Tibial artery (tissue), 4 donors: ENCODE results near the gene CYP3A7.
"Not testable (repeated sequence)": the region's sequence is repeated elsewhere in the genome, so short reads cannot be mapped to it uniquely, and the experiment has no call there.

Experiments used
- DNase-seq, 2 donors: peaks; one replicate each; pipeline ENCODE4 v3.0.0-alpha.2; 2019
- H3K27ac ChIP-seq, 2 donors: fragments of 200-600 bp; sonication (generic) in 1 of 2; 1 replicate in 1 of 2; 2 replicates in 1 of 2; pipeline ENCODE4 v1.5.1; 2018 to 2019; ENCODE audit warnings: mild to moderate bottlenecking in 1 of 2
- H3K27me3 ChIP-seq, 2 donors: fragments of 200-600 bp; sonication (generic) in 1 of 2; one replicate each; pipeline versions ENCODE4 v1.5.1 to v1.6.0; 2016 to 2019
- H3K36me3 ChIP-seq, 3 donors: fragments of 200-600 bp; sonication (generic) in 2 of 3; one replicate each; pipeline ENCODE4 v1.5.1; 2016 to 2019; ENCODE audit warnings: mild to moderate bottlenecking in 2 of 3
- H3K4me1 ChIP-seq, 4 donors: fragments of 200-600 bp; sonication (generic) in 2 of 4; 1 replicate in 3 of 4; 2 replicates in 1 of 4; pipeline ENCODE4 v1.5.1; 2016 to 2019
- H3K4me3 ChIP-seq, 2 donors: fragments of 200-600 bp; sonication (generic) in 1 of 2; 1 replicate in 1 of 2; 2 replicates in 1 of 2; pipeline ENCODE4 v1.5.1; 2018 to 2019; ENCODE audit warnings: mild to moderate bottlenecking in 2 of 2
- H3K9me3 ChIP-seq, 3 donors: fragments of 200-600 bp; sonication (generic) in 1 of 3; one replicate each; pipeline ENCODE4 v1.5.1; 2016 to 2019
- CTCF ChIP-seq, 2 experiments: fragments of 200-600 bp in 1 of 2; fragments of 450-650 bp in 1 of 2; IDR thresholded peaks; one replicate each; pipeline ENCODE4 v1.5.1; 2017 to 2019; ENCODE audit warnings: antibody characterized with exemption in 2 of 2, mild to moderate bottlenecking in 1 of 2, moderate library complexity in 1 of 2
- intact Hi-C: fragments of 100-400 bp; cut with DNase I; formaldehyde crosslinking; loops from one replicate; pipeline ENCODE4 v1.15.0; 2023; ENCODE audit warnings: low total_unique reads

Gene CYP3A7

GRCh38 chr7:99742737-99743394 lies 7.9 kb upstream of the CYP3A7 start:
- Histone ChIP-seq H3K4me1 (no peaks in the 10 kb centered on the region), H3K27ac (no peak overlapping the region), H3K9me3 (peaks cover 0 to 14% (median 0%) of the 10 kb centered on the region in 3 donors), H3K27me3 (no peaks in the 10 kb centered on the region), H3K4me3 (no peak overlapping the region), H3K36me3 (no peaks in the 10 kb centered on the region)
- TF ChIP-seq CTCF (IDR thresholded peaks at IDR 0.05) = no peak
- DNase-seq = no peak
- intact Hi-C loops = no loop called here

- Histone ChIP-seq H3K4me1 (no peaks in the 10 kb centered on the region), H3K27ac (no peak overlapping the region), H3K27me3 (no peaks in the 10 kb centered on the region), H3K4me3 (no peak overlapping the region), H3K36me3 (peaks cover 0 to 3% (median 0%) of the 10 kb centered on the region in 3 donors), H3K9me3 (peaks cover 0 to 14% (median 0%) of the 10 kb centered on the region in 3 donors)
- intact Hi-C loops = no loop called here
- no peak for DNase-seq
- no peak for TF ChIP-seq CTCF (IDR thresholded peaks at IDR 0.05)
These were observed 6.4 kb upstream of the CYP3A7 start for GRCh38 chr7:99741441-99741795.

GRCh38 chr7:99740573-99741440 lies 5.8 kb upstream of the CYP3A7 start:
- H3K4me1 ChIP-seq = no peaks in the 10 kb centered on the region
- no peaks in the 10 kb centered on the region for H3K27me3 ChIP-seq
- DNase-seq = no peak
- no peak overlapping the region for H3K27ac ChIP-seq
- intact Hi-C loops = no loop called here
- H3K36me3 ChIP-seq = peaks cover 0 to 3% (median 0%) of the 10 kb centered on the region in 3 donors
- peaks cover 0 to 14% (median 0%) of the 10 kb centered on the region in 3 donors for H3K9me3 ChIP-seq
- TF ChIP-seq CTCF (IDR thresholded peaks at IDR 0.05) = no peak
- H3K4me3 ChIP-seq = no peak overlapping the region

- H3K36me3 ChIP-seq = peaks cover 0 to 3% (median 0%) of the 10 kb centered on the region in 3 donors
- no peak overlapping the region for H3K4me3 ChIP-seq
- intact Hi-C loops = no loop called here
- H3K27me3 ChIP-seq = no peaks in the 10 kb centered on the region
- TF ChIP-seq CTCF (IDR thresholded peaks at IDR 0.05) = no peak
- H3K4me1 ChIP-seq = no peaks in the 10 kb centered on the region
- no peak for DNase-seq
- H3K27ac ChIP-seq = no peak overlapping the region
- H3K9me3 ChIP-seq = peaks cover 0 to 8% (median 0%) of the 10 kb centered on the region in 3 donors
These were observed 4.9 kb upstream of the CYP3A7 start for GRCh38 chr7:99739699-99740572.

GRCh38 chr7:99737726-99738125 lies 2.7 kb upstream of the CYP3A7 start:
- no peak for DNase-seq
- H3K27me3 ChIP-seq = no peaks in the 10 kb centered on the region
- no peaks in the 10 kb centered on the region for H3K9me3 ChIP-seq
- no peaks in the 10 kb centered on the region for H3K4me1 ChIP-seq
- intact Hi-C loops = no loop called here
- peaks cover 0 to 3% (median 0%) of the 10 kb centered on the region in 3 donors for H3K36me3 ChIP-seq
- no peak overlapping the region for H3K27ac ChIP-seq
- H3K4me3 ChIP-seq = no peak overlapping the region
- no peak for TF ChIP-seq CTCF (IDR thresholded peaks at IDR 0.05)

- H3K4me3 ChIP-seq, H3K9me3 ChIP-seq, H3K4me1 ChIP-seq, DNase-seq, H3K36me3 ChIP-seq, H3K27me3 ChIP-seq, H3K27ac ChIP-seq, intact Hi-C loops: not testable (repeated sequence)
These were observed 1.7 kb upstream of the CYP3A7 start for GRCh38 chr7:99736667-99737066.
